NT2/D1 (cell line): Measurements from ENCODE around the gene ZNF814.

ENCODE experiments used
- SUZ12 ChIP-seq: IDR thresholded peaks from 2 replicates; pipeline ENCODE4 v1.6.1; 2011; ENCODE audit not compliant: insufficient read length, insufficient read depth; ENCODE audit errors: extremely low read depth
- YY1 ChIP-seq: IDR thresholded peaks from 2 replicates; pipeline ENCODE4 v1.6.1; 2011; ENCODE audit not compliant: insufficient read length, insufficient read depth
- ZNF274 ChIP-seq: IDR thresholded peaks from 2 replicates; pipeline ENCODE4 v1.6.1; 2011; ENCODE audit warnings: mild to moderate bottlenecking, low read depth, low read length

DNA sequence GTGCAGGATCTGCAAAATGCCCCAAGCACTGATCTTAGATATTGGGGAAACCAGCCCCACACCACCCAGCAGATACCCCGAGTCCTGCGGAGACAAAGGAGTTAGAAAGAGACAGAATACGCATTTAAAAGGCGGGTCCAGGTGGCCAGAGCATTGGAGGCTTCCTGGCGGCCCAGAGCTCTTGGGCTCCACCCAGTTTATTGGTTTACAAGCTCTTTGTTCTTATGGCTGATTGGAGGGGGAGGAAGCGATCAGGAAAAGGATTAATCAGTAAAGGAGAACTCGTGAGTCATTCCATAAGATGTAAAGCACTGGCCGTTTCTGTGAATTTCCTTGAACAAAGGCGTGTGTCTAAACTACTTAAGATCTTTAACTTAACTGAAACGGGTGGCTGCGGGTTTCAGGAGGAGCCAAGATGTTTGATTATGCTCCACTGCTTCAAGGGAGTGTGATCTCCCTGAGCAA, 38.3 kb downstream of the ZNF814 start:
- TF ChIP-seq YY1 (no peak), ZNF274 (no peak), SUZ12 (no peak)
